Frontal cortex (tissue), 4 donors: Measurements from ENCODE around the gene GP9. TPM values are rescaled to one million over a fixed set of nuclear protein-coding genes. Genes with fewer than 3 reads are reported as not detected.

Source experiments
- DNase-seq, 2 donors: peaks; one replicate each; pipeline ENCODE4 v3.0.0; 2012; ENCODE audit warnings: low spot score in 2 of 2
- FAIRE-seq: peaks from 2 replicates; lab custom pipeline; 2012; peaks lifted over from hg19 to GRCh38; lab: Jason Lieb, UNC
- total RNA-seq: library from RNA; depleted of rRNA; stranded (reverse); fragments of >200 nt; gene quantifications from one replicate; pipeline ENCODE4 v1.2.3, GENCODE V29; 2014
- donor health status: control.
- donor health status: control.
- donor health status: control.

GP9 gene
- total RNA-seq, 1 donor from 2014 or later, result not detected

DNA sequence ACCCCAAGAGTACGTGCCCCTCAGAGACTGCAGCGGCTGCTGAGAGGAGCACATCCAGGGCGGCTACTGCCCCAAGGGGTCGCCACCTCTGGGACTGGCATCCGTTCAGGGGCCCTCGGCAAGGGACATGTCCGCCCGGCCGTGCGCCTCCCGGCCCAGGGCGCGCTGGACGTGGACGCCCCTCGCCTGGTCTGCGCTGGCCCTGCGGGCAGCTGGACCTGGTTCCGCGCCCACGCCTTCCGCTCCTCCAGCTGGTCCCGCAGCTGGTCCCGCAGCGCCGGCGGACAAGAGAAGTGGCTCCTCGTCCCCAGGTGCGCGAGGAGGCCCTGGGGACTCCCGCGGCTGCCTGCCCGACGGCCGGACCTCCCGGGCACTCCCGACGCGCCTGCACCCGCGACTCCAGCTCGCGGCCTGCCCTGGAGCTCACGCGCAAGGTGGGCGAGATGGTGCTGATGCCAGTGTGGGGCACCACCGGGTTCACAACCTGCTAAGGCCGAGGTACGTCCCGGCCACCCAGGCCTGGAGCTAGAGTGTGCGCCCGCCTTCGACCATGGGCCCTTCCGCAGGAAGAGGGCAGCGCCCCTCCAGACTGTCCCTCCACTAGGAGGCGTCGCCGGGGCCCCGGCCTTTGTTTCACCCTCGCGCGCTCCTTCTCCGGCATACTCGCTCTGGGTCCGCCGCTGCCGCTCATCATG is 14.4 kb upstream of the GP9 start:
- no peak for FAIRE-seq

DNA sequence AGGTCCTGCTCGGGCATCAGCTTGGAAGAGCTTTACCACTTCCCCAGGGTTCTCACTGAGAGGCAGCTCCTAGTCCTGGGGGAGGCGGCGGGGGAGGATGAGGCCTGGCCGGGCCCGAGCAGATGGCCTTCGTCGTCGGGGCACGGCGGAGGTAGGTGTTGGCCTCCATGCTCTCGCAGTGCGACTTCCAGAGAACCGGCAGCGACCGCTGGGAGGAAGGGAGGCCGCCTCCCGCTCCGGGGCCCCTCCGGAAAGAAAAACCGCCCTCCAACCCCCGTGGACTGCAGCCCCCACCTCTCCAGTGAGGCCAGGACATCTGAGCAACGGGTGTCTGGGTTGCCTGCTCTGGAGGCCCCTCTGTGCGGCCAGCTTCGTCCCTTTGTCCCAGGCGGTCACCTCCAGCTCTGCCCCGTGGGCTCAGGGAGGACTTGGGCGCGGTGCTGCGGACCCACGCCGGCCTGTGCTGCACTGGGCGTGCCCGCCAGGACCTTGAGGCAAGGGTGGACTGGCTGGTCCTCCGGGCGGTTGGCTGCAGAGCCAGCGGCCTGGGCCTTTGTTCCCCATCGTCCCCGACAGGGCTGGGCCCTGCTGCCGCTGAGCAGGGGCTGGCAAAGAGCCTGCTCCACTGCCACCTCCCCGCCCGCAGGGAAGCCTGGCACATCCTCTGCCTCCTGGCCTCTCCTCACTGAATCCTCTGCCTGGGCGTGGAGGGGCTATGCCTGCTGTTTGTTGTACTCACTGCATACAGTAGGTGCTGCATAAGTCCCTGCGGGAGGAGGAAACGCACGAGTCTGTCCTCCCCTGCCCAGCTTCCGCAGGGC is 13.6 kb upstream of the GP9 start:
- FAIRE-seq, result no peak
- DNase-seq, result no peak

More for the DNA sequence above, 14.4 kb upstream of the GP9 start:
- DNase-seq, result peak in 1 of 2 donors; percentile 38

DNA sequence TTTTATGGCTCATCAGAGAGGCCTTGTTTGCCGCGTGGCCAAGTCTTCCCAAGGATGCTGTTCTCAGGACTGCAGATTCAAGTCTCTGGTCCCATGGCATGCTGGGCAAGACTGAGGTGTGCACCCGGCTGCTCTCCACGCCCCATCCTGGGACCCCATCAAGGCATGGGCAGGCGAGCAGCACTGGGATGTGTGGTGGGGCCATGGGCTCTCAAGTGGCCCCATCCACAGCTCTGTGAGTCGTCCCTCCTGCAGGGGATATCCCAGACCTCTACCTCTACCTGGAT is 13.1 kb upstream of the GP9 start:
- no peak for FAIRE-seq

DNA sequence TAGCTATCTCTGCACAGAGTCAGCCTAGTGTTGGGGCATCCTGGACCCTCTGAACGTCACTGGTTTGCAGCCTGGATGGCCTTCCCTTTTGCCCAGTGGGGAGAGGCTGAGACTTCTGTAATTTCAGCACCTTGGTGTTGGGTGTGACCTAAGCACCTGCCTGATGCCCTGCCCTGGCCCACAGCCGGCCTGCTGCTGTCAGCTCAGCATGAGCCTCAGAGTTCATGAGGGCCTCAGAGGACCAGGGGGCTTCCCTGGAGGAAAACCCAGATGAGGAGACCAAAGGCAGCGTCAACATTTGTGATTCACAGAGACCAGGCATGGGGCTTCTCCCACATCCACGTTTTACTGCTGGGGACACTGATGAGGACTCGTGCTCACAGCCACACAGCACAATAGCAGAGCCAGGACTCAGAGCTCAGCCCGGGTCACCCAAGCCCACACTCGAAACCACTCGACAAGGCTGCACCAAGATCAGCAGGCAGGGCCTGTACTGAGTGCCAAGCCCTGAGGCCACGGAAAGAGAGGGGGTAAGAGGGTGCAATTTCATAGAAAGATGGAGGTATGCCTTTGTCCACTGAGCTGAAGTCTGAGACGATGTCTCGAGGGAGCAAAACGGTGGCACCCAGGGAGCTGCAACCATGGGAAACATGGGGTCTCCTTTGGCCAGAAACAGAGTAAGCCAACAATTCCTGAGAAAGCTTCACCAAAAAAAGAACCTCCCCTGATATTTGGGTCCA is 9.9 kb upstream of the GP9 start:
- FAIRE-seq (no peak), DNase-seq (no peak)

More for the DNA sequence above, 13.1 kb upstream of the GP9 start:
- DNase-seq, result no peak

DNA sequence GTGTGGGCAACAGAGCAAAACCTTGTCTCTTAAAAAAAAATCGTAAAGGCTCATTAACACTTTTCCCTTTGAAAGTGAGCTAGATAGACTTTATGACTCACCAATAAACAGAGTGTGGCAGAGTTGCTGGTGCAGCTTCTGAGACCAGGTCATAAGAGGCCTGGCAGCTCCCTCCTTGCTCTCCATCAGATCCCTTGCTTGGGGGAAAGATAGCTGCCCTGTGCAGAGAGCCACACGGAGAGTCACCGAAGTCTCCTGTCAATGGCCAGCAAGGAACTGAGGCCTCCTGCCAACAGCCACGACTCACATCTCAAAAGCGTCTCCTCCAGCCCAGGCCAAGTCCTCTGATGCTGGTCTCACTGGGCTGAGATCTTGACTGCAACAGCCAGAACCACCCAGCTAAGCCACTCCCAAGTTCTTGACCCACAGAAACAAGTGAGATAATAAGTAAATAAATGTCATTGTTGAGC is 8.7 kb upstream of the GP9 start:
- DNase-seq (no peak), FAIRE-seq (no peak)

DNA sequence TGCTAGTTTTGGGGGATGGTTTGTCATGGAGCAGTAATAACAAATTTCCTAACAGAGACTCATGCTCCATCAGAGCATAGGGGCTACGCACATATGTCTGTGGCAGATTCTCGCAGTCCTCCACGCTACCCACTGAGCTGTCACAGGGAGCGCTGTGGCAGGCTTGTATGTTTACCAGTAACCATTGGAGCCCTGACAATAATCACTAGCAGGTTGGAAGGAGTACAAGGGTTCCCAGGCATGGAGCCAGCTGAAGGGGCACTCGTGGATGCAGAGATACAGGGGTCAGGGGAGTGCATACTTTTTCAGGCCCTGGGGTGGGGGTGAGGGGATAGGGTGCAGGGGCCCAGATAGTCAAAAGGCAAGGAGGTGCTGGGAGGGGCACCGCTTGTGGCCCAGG is 7.9 kb upstream of the GP9 start:
- DNase-seq, result no peak
- FAIRE-seq, result no peak

DNA sequence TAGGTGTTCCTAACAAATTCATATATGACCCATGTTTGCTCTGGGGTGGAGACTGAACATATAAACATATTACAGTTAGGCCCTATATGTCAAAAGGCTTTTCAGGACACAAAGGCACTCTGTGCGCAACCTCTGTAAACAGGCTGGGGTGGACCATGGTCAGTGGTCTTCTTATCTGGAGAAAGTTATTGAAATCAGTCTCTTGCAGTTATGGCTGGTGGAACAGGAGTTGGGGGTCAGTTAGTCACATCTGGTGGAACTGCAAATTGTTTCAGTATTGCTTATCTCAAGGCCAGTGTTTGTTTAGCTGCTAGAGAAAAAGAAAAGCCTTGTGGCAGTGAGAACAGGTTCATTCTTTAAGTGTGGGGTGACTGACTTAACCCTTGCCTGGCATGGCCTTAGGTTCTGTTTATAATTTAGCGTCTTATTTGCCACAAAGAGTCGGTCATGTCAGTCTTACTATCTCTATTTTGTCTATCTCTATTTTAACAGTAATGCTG is 5.9 kb upstream of the GP9 start:
- FAIRE-seq (no peak), DNase-seq (no peak)

DNA sequence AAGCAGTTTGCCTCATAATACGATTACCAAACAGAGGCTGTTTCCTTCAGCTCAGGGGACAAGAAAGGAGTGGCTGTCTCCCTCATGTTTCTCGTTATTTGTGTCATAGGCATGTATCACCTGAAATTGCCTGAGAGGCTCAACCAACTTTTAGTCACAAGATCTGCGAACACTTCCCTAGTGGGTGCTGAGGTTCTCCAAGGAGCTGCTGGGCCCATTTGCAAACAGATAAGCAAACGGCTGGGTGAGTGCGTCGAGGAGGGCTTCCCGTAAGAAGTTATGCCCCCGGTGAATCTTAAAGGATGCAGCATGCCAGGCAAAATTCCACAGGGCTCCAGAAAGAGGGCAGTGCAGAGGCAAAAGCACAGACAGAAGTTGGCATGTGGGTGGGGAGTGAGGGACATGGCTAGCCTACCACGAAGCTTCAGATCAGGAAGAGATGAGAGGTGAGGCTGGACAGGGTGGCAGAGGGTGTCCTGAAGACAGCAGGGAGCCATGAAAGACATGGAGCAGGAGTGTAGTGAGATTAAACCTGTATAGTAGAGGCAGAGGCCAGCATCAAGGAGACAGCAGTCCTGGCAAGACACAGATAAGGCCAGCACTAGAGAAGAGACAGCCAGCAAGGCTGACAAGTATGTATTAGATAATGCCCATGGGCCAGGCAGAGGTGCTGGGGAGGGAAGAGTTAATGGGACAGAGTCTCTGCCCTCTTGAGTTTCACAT is 4.0 kb upstream of the GP9 start:
- DNase-seq (no peak), FAIRE-seq (no peak)

DNA sequence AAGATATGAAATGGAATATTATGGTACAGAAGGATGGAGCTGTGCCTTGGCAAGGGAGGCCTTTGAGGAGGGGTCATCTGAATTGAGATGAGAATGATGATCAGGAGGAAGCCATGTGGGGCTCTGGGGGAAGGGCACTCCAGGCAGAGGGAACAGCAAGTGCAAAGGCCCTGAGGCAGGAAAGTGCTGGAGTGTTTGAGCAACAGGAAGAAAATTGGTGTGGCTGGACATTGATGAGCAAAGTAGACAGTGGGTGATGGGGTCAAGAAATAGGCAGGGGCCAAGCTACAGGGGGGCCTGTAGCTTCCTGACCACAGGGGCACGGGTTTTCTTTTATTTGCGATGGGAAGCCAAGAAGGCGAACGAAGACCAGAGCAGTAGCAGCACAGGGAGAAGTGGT is 3.3 kb upstream of the GP9 start:
- DNase-seq (no peak), FAIRE-seq (no peak)

DNA sequence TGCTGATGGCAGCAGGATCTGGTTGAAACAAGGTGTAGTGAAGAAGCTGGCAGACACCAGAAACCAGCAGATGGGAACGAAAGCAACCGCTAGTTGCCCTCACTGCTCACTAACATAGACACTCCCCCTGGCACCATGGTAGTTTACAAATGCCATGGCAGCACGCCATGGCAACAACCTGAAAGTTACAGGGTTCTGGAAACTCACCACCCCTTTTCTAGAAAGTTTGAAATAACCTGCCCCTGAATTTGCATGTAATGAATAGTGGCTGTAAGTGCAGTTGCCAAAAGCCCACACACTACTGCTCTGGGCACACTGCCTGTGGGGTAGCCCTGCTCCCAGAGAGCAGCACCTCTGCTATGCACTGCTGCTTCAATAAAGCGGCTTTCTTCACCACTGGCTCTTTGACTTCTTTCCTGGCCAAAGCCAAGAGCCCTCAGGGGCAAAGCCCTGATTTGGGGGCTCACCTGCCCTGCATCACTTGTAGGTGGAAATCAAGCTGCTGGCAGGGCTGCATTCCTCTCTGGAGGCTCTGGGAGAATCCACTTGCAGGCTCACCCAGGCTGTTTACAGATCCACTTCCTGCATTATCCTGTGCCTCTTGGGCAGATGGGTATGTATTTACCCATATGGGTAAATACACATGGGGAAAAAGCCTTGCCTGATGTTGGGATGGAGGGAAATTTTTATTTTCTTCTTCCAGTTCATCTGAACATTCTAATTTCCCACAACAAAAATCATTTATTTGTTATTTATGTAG is 2.0 kb upstream of the GP9 start:
- DNase-seq (no peak), FAIRE-seq (no peak)

DNA sequence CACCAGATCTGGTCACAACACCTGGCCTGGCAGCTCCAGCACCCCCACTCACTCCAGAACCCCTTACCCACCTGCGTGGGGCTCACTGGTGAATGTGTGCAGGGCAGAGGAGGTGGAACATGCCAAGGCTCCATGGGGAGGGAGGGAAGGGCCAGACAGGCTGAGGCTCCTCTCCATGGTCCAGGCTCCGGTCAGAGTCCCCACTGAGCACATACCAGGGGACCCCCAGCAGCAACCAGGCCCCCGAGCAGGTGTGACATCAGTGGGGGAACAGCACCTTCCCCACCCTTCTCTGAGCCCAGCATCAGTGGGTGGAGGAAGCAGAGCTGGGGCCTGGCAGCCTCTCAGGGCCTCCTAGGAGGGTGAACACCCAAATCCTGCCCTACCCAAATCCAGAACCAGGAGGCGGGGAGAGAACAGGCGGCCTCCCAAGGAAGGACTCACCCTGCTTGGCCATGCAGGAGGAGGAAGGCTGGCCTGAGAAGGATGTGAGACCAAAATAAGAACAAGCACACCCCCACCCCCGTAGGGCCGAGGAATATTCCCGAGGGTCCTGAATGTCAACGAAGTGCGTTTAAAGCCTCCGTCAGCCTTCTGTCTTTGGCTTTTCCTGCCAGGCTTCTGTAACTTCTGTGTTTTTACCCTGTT is 1.1 kb upstream of the GP9 start:
- FAIRE-seq (no peak), DNase-seq (no peak)

DNA sequence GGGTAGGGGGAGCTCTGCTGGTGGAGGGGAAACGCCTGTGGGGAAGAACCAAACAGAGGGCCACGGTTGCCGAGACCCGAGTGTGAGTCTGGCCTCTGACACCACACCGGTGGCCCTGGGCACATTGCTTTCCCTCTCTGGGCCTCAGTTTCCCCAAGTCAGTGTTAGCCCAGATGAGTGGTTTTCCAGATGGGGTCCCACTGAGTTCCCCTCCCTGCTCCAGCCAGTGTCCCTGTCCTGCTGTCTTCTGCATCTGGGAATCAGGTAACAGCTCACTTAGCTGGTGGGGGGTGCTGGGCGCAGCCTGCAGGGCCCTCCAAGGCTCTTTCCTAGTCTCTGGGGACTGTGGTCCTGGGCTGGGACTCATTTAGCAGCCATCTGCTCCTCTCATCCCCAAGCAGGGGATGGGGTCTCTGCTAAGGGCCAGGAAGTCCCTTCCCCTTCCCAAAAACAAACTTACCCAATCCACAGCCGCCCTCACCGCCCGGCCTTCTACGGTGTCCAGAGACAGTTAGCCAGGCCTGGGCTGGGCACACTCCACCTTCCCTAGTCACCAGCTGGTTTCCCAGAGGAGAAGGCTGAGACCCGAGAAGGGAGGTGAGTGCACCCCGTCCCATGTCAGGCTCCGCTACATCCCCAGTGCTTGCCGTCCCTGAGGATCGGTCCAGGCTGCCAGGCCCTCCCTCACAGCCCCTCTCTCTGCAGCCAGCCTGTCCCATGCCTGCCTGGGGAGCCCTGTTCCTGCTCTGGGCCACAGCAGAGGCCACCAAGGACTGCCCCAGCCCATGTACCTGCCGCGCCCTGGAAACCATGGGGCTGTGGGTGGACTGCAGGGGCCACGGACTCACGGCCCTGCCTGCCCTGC is 676 bp downstream of the GP9 start:
- no peak for FAIRE-seq
- DNase-seq, result no peak

DNA sequence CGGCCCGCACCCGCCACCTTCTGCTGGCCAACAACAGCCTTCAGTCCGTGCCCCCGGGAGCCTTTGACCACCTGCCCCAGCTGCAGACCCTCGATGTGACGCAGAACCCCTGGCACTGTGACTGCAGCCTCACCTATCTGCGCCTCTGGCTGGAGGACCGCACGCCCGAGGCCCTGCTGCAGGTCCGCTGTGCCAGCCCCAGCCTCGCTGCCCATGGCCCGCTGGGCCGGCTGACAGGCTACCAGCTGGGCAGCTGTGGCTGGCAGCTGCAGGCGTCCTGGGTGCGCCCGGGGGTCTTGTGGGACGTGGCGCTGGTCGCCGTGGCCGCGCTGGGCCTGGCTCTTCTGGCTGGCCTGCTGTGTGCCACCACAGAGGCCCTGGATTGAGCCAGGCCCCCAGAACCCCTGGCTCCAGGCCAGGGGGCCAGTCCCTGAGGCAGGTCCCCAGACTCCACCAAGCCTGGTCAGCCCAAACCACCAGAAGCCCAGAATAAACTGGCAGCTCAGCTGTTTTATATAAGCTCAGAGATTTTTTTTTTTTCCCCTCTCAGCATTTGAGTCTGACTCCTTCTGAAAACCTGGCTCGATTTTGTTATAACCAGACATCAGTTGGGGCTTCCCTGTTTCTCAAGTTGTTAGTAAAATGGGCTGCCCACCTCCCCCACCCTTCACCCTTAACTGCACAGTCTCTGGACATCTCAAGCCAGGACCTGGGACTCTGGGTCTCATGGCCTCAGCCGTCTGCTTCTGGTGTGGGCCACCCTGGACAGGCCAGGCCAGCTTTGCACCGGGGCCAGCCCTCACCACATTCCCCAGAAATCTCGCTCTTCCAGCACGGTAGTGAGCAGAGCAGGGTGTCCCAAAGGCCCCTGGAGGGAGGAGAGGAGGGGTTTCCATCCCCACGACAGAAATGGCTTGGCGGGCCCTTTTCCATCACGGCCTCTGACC is 1.6 kb downstream of the GP9 start:
- DNase-seq (no peak), FAIRE-seq (no peak)

DNA sequence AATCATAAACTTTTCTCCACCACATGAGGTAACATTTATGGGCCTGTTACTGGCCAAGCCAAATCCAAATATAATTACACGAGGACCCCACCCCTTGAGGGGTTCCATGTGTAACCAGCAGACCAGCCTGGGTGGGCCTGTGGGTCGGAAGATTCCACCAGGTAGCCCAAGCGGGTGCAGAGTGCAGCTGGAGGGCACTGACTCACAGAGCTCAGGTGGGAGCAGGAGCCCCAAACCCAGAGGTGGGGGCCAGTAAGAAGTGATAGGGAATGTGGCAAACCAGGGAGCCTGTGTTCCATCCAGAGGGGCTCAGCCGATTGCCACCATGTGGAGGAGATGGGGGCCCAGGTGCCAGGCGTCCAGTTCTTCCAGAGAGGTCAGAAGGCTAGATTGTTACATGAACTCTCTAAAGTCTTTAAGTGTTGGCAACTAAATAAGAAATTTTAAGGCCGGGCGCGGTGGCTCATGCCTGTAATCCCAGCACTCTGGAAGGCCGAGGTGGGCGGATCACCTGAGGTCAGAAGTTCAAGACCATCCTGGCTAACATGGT is 2.6 kb downstream of the GP9 start:
- FAIRE-seq, result no peak
- DNase-seq, result no peak

DNA sequence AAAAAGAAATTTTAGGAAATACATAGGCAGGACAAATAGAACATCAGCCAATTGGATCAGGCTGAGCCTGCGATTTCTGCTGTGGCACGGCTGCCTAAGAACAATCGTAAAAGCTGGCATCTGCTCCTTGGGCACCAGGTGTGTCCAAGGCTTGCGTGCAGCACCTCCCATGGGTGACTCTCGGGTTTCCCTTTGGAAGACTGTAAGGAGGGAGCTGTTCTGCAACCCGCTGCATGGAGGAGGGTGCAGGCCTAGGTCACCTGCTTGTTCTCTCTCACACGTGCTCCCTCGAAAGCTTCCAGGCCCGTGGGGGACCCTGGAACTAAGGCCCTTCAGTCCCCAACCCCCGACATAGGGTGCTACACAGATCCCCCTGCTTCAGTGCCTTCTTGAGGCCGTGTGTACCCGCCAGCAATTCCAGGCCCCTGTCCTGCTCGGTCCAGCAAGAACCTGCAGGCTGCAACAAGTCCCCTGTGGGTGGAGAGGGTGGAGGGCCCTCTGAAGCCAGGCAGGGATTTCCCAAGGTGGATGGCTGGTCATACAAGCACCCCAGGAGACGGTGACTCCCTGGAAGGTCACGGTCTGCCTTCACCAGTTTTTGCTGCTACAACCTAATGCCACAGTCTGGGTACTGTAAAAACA is 3.4 kb downstream of the GP9 start:
- DNase-seq (no peak), FAIRE-seq (no peak)
